T47D (cell line): ENCODE data around the gene RGL1.

ENCODE experiments used
- DNase-seq, 2 experiments: peaks; one replicate each; pipeline versions ENCODE4 v3.0.0 to v3.0.0-alpha.2; 2011 to 2012; ENCODE audit warnings: low read depth in 1 of 2, low spot score in 1 of 2
- JUND ChIP-seq: IDR thresholded peaks from 2 replicates; pipeline ENCODE4 v1.6.1; 2012; ENCODE audit warnings: low read depth
- in situ Hi-C: cut with HindIII; loops from 2 replicates; pipeline ENCODE4 v1.10.0; 2016; ENCODE audit warnings: low sequenced_read_pairs, low pct_unique_long_range_greater_than_20kb

The RGL1 gene

DNA sequence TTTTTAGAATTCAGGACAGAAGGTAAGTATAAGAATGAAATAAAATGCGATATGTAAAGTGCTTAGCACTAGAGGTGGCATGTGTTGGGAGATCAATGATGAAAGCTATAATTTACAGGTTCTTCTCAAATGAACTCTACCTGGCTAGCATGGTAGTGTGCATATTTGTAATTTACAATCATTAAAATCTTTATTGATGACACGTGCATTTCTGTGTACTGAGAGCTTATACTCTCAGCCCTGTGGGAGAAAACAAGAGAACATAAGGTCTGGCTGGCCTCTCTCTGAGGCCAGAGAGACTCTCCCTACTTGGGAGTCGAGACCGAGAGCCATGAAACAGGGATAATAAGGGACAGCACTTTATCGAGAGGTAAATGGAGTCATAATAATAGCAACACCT lies 156.2 kb downstream of the RGL1 start:
- in situ Hi-C loops = no loop called here
- no peak for DNase-seq
- TF ChIP-seq JUND = no peak

DNA sequence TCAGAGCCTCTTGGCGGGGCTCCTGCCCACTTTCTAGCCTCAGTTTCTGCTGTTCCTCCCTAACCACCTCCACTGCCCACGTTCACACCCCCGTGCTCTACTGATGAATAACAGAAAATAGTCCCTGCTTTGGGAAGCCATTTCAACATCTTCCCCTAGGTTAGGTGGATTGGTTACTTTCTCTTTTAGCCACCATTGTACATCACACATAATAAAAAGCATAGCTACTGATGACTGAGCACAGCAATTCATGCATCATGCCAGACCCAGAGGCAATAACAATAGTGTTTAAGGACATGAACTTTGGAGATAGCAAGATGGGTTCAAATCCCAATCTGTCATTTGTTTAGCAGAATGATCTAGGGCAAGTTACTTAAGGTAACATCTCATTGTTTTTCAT lies 158.0 kb downstream of the RGL1 start:
- in situ Hi-C loops = no loop called here
- no peak for TF ChIP-seq JUND

DNA sequence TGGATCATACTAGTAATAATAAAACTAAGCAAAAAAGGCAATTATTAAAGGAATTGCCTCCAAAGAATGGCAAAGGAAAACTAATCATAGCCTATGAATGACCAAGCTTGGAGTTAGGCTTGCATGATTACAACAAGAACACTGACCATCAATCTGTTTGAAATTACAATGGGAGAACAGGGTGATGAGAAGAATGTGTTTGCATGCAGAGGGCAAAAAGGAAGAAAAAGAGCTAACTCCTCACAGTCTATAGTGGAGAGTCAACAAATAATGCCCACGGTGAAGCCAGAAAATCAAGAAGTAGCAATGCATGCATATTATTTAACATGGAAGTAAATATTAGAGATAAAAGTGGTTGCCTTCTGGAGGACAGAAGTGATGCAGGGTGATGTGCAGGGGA lies 160.8 kb downstream of the RGL1 start:
- TF ChIP-seq JUND = no peak
- in situ Hi-C loops = no loop called here
- no peak for DNase-seq

More for the DNA sequence above, 158.0 kb downstream of the RGL1 start:
- DNase-seq = no peak

DNA sequence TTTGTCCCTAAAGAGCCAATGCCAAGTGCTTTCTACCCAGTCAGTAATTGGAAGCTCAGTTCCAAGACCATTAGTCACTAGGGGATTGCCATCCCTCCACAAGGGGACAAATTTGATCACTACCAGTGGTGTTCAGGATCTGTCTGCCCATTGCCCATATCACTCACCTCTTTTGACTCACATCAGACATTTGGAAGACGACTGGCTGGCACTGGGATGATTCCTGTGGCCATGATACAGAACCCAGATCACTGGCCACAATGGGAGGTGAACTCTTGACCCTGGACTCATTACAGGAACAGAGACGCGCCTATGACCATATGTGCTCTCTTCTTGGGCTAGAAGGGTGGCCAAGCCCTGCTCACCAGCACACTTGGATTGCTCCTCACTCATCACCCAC lies 161.6 kb downstream of the RGL1 start:
- TF ChIP-seq JUND = no peak
- no peak for DNase-seq
- in situ Hi-C loops = no loop called here

DNA sequence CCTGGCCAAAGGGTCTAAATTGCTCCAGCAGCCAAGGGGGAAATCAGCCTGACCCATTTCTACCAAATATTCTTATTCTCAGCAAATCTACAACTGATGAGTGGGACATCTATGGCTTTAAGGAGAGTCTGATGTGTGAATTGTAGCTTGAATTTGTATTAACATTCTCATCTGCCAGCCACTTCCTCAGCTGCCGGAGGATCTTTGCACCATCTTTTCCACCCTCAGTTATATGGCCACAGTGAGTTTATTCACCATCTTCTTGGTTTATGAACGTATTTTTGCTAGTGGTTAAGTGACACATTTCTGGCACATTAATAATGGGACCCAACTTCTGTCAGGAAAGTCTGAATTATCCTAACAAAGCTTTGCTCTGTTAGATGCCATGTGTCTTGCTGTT lies 163.0 kb downstream of the RGL1 start:
- in situ Hi-C loops = no loop called here
- no peak for DNase-seq
- no peak for TF ChIP-seq JUND

DNA sequence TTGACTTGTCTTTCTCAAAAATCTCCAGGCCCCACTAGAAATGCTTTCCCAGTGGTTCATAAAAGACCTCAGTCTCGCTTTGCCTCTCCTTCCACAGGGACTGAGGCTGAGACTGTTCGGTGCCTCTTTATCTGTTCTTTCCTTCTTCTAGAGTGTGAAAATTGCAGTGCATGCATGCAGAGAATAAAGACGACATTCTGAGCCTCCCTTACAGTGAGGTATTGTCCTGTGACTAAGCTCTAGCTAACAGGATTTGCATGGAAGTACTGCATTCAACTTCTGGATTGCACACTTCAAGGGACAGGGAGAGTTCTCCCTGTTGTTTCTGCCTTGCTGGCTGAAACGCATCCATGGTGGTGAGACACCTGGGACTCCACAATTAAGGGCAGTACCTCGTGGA lies 163.5 kb downstream of the RGL1 start:
- no peak for TF ChIP-seq JUND
- in situ Hi-C loops = no loop called here
- DNase-seq = no peak

DNA sequence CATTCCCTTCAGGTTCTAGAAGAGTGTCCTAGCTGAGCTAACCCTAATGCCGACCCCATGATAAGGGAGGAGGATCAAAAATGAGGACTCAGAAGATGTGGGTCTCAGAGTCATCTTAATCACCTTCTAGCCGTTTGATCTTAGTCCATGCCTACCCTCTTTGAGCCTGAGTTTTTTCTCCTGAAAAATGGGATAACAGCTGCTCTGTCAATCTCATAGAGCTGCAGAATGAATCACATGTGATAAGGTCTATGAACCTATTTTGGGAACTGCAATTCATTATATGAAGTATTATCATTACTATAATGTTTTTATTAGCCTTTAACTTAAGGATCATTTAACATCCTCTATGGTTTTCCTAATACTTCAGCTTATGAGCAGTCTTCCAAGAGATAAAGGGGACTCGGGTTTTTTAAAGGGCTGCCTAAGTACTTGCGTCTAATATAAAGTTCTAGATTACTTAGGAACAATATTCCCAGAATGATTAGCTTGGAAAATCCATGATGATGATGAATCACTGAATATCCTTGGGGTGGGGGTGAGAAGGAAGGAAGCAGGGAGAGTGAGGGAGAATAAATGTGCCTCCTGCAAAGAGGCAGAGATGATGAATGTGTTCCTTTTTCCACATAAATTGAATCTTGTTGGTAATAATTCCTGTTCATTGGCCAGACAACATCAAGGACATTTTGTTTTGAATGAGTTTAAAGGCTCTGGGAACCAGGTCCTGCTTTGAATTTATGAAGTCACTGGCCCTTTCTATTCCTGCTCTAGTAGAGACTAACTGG lies 165.8 kb downstream of the RGL1 start:
- DNase-seq = no peak
- TF ChIP-seq JUND = no peak
- in situ Hi-C loops = no loop called here

DNA sequence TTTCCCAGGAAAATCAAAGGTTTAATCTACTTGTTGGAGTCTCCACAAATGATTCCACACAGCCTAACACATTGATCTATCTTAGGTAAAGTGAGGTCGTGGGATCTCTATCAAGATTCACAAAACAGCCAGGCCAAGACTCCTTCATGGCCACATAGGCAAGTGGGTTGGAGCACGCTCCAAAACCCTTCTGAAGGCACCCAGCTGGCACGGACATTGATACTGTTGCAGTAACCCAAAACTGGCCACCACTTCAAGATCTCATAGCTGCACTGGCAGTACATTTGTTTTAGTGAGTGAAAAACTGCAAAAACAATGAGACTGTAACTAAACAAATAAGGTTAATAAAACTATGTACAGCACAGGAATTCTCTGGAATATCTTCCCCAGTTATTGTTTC lies 170.7 kb downstream of the RGL1 start:
- TF ChIP-seq JUND = no peak
- in situ Hi-C loops = no loop called here
- no peak for DNase-seq

DNA sequence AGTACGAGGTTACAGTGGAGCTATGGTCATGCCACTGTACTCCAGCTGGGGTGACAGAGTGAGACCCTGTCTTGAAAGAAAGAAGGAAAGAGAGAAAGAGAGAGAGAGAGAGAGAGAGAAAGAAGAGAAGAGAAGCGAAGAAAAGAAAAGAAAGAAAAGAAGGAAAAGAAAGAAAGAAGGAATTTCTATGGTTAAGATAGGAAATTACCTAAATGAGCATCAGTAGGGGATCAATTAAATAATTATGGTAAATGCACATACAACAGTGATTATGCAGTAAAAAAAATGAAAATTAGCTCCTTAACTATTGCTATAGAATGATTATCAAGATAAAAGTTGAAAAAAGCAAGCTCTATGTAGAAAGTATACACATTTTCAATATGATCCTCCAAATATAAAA lies 172.8 kb downstream of the RGL1 start:
- no peak for DNase-seq
- no peak for TF ChIP-seq JUND
- in situ Hi-C loops = no loop called here
